HG02571 (cell line): ENCODE data around the gene NFIA.

Experiments
- ATAC-seq: cut with Tn5 transposase; IDR thresholded peaks from one replicate; pipeline ENCODE4 v1.9.1; 2021; ENCODE audit warnings: mild to moderate bottlenecking, moderate library complexity; ENCODE audit not compliant: unreplicated experiment

The NFIA gene

GRCh38 chr1:61289232-61290098 is 207.1 kb downstream of the NFIA start:
- ATAC-seq = no peak

- no peak for ATAC-seq
These were observed 208.2 kb downstream of the NFIA start for GRCh38 chr1:61290525-61290924.

- ATAC-seq = no peak
These were observed 210.8 kb downstream of the NFIA start for GRCh38 chr1:61293197-61293596.

GRCh38 chr1:61293986-61294504 is 211.7 kb downstream of the NFIA start:
- ATAC-seq = no peak

- ATAC-seq = no peak
These were observed 212.6 kb downstream of the NFIA start for GRCh38 chr1:61294930-61295329.

- no peak for ATAC-seq
These were observed 213.6 kb downstream of the NFIA start for GRCh38 chr1:61295818-61296537.

- no peak for ATAC-seq
These were observed 215.5 kb downstream of the NFIA start for GRCh38 chr1:61297887-61298286.

- ATAC-seq = no peak
These were observed 217.1 kb downstream of the NFIA start for GRCh38 chr1:61299463-61299862.

GRCh38 chr1:61300899-61301298 is 218.5 kb downstream of the NFIA start:
- no peak for ATAC-seq

GRCh38 chr1:61301824-61302657 is 219.7 kb downstream of the NFIA start:
- ATAC-seq = peak; percentile 87

GRCh38 chr1:61307422-61308142 is 225.2 kb downstream of the NFIA start:
- no peak for ATAC-seq

GRCh38 chr1:61310057-61310456 is 227.7 kb downstream of the NFIA start:
- ATAC-seq = no peak

GRCh38 chr1:61310538-61310937 is 228.2 kb downstream of the NFIA start:
- ATAC-seq = no peak

GRCh38 chr1:61313906-61314422 is 231.6 kb downstream of the NFIA start:
- no peak for ATAC-seq

- no peak for ATAC-seq
These were observed 232.7 kb downstream of the NFIA start for GRCh38 chr1:61315011-61315410.

GRCh38 chr1:61316493-61316892 is 234.1 kb downstream of the NFIA start:
- ATAC-seq = no peak

GRCh38 chr1:61318319-61319125 is 236.2 kb downstream of the NFIA start:
- peak; percentile 99 for ATAC-seq

- no peak for ATAC-seq
These were observed 238.2 kb downstream of the NFIA start for GRCh38 chr1:61320575-61320974.

- ATAC-seq = no peak
These were observed 239.8 kb downstream of the NFIA start for GRCh38 chr1:61322008-61322744.
